ENCODE measurements around the gene VTI1A. TPM values are rescaled to one million over a fixed set of nuclear protein-coding genes. Genes with fewer than 3 reads are reported as not detected.

The VTI1A gene
- total RNA-seq, 4 donors from 2014 or later: 43.5 to 80.4 (median 62.3) TPM

GRCh38 chr10:112409755-112410154 lies 37.3 kb upstream of the VTI1A start:
- TF ChIP-seq CTCF (IDR thresholded peaks at IDR 0.05): no peak
- DNase-seq (ENCODE audit: low spot score): no peak
- ATAC-seq (ENCODE audit: low FRiP score): no peak

- DNase-seq (ENCODE audit: low spot score) (no peak), ATAC-seq (ENCODE audit: low FRiP score) (no peak)
- no peak for TF ChIP-seq CTCF (IDR thresholded peaks at IDR 0.05)
These were observed 34.3 kb upstream of the VTI1A start for GRCh38 chr10:112412696-112413095.

- ATAC-seq (ENCODE audit: low FRiP score) (no peak), DNase-seq (ENCODE audit: low spot score) (no peak)
- TF ChIP-seq CTCF (IDR thresholded peaks at IDR 0.05): no peak
These were observed 25.3 kb upstream of the VTI1A start for GRCh38 chr10:112421731-112422130.

- no peak for ATAC-seq (ENCODE audit: low FRiP score)
- no peak for TF ChIP-seq CTCF (IDR thresholded peaks at IDR 0.05)
- no peak for DNase-seq (ENCODE audit: low spot score)
These were observed 22.4 kb upstream of the VTI1A start for GRCh38 chr10:112424651-112425050.

GRCh38 chr10:112426111-112426510 lies 20.9 kb upstream of the VTI1A start:
- no peak for ATAC-seq (ENCODE audit: low FRiP score)
- no peak for TF ChIP-seq CTCF (IDR thresholded peaks at IDR 0.05)

GRCh38 chr10:112429147-112429546 lies 17.9 kb upstream of the VTI1A start:
- ATAC-seq (ENCODE audit: low FRiP score) (no peak), DNase-seq (ENCODE audit: low spot score) (no peak)
- TF ChIP-seq CTCF (IDR thresholded peaks at IDR 0.05): no peak

More at GRCh38 chr10:112426111-112426510, 20.9 kb upstream of the VTI1A start:
- no peak for DNase-seq (ENCODE audit: low spot score)

GRCh38 chr10:112429654-112430230 lies 17.3 kb upstream of the VTI1A start:
- TF ChIP-seq CTCF (IDR thresholded peaks at IDR 0.05): no peak
- no peak for ATAC-seq (ENCODE audit: low FRiP score)
- DNase-seq (ENCODE audit: low spot score): no peak
